ENCODE results near the gene MRPL12. TPM values are rescaled to one million over a fixed set of nuclear protein-coding genes. Genes with fewer than 3 reads are reported as not detected.

The MRPL12 gene
- total RNA-seq, 1 donor from 2014 or later = 24.5 TPM

DNA sequence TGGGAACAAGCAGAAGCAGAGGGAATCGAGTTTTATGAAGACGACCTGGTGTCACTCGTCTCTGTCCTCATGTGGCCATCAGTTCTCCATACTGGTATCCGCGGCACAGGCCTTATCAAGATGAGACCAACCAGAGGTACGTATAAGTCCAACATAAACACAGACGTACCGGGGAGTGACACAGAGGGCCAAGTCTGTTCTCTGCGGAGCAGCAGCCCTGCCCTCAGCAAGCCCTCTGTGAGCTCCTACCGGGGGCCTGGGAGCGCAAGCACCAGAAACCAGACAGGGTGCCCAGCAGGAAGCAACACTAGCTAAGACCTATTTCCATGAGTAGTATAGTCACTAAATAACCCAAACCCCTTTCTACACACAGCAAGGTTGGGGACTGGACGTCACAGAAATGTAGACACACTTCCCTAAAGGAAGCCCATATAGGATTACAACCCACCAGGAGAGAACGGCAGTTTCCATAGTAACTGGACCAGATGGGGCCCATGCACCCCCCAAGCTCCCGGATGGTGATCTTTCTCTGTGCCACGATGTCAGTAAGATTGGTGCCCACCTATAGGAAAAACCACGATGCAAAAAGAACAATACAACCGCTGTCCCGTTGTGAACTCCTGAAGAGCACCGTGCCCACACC, 20.5 kb upstream of the MRPL12 start:
- DNase-seq (ENCODE audit: low read depth, low spot score) = no peak

DNA sequence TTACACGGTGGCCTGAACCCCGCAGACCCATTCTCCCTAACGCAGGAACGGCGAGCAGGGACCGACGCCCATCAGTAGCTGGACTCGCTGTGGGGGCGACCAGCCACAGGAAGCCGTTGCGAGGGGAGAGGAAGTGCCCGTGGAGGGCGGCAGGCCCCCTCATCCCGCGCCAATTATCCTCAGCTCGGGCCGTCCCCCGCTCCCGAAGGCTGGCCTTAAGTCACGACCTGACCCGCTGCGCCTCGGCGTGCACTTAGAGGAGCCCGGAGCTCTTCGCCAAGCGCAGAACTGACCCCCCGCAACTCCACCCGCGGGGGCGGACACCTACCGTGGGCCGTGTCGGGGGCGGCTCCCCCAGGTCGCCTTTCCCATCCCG, 20.0 kb upstream of the MRPL12 start:
- no peak for DNase-seq (ENCODE audit: low read depth, low spot score)

DNA sequence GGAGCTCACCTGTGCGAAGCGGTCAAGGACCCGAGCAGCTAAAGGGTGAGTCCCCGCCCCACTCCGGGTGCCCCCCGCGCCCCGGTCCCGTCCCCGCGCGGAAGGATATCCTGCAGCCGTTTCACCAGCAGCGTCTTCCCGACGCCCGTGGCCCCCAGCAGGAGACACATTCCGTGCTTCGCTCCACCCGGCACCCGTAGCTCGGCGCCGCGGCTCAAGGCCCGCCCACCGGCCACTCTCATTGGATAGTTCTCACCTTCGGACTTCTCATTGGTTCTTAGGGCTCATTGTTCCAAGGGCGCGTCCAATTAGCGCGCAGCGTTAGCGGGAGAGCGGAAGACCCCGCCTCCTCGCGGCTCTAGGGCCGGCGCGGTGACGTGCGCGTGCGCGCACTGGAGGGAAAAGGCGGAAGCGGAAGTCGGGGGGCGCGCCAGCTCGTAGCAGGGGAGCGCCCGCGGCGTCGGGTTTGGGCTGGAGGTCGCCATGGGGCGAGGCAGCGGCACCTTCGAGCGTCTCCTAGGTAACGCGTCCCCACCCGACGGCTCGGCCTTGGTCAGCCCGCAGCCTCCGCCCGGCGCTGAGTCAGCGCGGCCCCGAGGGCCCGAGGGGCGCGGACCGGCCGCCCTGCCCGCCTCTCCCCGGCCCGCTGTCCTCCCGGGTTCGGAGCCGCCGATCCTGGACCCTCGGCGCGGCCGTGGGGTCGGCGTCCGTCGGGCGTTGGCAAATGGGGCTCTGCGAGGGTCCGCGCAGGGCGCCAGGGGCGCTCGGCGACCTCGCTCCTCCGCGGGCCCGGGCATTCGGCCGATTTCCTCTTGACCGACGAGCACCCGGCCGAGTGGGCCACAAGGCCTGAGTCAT, 19.4 kb upstream of the MRPL12 start, which contains the start of the genes ARL16 and HGS:
ARL16 (minus strand) TSS at position 214 of the 858 bp plus-strand sequence; CDS start at position 170, 44 bp downstream.
HGS (plus strand) TSS at position 428 of the 858 bp plus-strand sequence; CDS start at position 484, 56 bp downstream.
- DNase-seq (ENCODE audit: low read depth, low spot score) = peak; percentile 96

DNA sequence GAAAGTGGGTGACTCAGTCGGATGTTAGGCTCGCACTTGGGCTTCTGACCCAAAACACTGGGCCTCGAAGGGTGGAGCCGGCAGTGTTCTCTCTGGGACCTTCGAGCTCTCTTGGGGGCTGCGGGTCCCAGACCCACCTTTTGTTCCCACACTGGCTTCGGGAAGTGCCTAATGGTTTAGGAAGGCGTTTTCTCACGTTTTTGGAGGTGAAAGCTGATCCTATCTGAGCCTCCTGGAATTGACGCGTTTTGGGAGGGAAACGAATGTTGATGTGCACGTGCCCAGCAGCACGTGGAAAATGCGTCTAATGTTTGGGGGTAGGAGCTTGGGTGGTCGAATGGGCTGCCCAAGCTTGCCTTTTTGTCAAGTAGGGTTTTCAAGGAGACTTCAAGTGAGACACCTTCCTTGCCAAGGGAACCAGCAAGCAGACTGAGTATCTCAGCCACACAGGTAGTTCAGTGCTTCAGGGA, 18.7 kb upstream of the MRPL12 start:
- no peak for DNase-seq (ENCODE audit: low read depth, low spot score)

DNA sequence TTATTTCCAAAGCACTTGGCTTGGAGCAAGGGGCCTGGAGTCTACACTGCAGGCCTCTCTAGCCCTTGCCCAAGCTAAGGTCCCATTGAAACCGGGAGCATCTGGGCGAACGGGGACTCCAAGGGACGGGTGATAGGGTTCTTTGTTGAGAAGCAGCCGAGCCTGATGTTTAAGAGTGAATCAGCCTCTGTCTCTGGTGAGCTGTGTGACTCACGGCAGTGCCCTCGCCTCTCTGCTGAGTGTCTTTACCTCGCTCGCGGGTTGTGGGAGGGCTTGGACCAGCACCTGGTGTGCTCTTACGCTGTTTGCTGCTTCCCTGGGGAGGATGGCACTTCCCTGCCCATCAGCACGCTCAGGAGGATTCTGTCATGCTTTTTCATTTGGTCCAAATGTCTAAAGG, 18.1 kb upstream of the MRPL12 start:
- no peak for DNase-seq (ENCODE audit: low read depth, low spot score)

DNA sequence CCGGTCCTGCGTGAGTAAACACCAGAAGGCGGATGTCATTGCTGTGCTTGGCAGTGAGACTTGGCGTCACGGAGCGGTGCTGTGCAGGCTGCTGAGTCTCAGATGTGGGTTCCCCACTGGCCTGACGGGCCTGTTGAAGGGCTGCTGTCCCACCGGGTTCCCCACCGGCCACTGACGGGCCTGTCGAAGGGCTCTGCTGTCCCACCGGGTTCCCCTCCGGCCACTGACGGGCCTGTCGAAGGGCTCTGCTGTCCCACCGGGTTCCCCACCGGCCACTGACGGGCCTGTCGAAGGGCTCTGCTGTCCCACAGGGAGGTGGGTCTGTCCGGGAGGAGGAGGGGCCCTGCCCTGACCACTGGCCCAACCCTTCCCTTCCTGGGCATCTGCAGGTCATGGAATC, 16.6 kb upstream of the MRPL12 start:
- no peak for DNase-seq (ENCODE audit: low read depth, low spot score)

DNA sequence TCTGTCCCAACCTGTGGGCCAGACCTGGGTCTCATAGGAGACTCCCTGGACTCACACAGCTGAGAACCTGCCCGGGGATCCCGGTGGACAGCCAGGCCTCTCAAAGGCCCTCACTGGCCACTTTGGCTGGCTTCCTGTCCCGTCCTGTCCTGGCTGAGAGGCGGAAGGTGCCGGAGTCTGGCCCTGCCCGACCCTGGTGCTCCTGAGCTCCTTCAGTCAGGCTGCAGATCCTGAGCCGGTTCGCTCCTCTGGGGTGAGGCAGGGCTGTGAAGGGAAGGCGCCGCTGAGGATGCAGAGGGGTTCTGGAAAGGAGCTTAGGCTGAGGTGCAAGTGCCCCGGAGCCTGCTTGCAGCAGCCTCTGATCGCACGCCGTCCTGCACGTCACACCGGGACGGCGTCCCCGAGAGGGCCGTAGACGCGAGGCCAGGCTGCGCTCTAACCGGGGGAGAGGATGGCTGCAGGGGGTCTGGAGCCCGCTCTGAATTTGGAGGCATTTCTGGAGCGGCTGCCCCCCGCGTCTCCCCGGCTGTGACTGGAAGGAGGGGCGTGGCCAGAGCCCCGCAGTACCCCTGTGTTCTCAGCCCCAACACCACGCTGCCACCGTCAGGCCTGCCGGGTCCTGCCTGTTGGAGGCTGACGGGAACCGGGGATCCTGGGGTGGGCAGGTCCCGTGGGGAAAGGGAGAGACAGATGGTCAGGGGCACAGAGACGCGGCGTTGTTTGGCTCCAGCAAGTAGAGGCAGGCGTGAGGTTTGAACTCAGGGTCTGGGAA, 15.2 kb upstream of the MRPL12 start:
- no peak for DNase-seq (ENCODE audit: low read depth, low spot score)

DNA sequence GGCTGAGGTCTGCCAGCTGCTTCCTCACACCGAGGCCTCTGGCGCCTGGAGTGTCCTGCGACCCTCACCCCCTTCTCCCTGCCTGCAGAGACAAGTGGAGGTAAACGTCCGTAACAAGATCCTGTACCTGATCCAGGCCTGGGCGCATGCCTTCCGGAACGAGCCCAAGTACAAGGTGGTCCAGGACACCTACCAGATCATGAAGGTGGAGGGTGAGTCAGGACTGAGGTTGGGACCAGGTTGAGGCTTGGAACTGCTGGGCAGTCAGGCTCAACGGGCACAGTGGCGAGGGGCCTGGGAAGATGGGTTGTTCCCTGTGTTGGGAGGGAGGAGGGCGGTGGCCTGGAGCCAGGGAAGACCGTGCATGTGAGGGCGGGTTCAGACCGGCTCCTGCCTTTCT, 14.6 kb upstream of the MRPL12 start:
- no peak for DNase-seq (ENCODE audit: low read depth, low spot score)

DNA sequence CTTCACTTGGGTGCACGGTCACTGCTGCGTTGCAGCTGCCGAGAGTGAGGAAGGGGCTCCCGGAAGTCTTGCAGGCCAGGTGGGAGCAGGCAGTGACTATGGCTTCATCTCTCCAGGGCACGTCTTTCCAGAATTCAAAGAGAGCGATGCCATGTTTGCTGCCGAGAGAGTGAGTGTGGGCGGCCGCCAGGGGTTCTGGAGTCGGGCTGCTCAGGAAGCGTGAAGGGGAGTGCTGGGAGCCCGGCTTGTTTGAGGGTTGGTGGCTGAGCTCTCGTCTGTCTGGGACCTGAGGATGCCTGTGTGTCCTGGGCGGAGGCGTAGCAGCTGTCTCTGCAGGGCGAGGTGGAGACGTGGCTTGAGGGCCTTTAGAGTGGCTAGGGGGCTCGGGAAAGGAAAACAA, 13.1 kb upstream of the MRPL12 start:
- DNase-seq (ENCODE audit: low read depth, low spot score) = no peak

DNA sequence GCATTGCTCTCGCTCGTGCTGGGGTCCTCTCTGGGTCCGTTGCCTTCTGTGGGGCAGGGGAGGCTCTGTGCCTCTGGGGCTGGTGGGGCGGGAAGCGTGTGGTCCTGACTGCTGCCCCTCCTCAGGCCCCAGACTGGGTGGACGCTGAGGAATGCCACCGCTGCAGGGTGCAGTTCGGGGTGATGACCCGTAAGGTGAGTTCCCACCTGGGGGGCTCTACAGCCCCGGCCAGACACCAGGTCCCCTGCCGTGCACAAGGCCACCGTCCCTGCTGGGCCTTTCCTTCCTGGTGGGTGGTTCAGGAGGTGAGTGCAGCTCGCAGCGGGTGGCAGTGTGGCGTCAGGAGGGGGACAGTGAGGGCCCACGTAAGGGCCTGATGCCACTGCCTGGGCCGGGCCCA, 12.6 kb upstream of the MRPL12 start:
- DNase-seq (ENCODE audit: low read depth, low spot score) = no peak

DNA sequence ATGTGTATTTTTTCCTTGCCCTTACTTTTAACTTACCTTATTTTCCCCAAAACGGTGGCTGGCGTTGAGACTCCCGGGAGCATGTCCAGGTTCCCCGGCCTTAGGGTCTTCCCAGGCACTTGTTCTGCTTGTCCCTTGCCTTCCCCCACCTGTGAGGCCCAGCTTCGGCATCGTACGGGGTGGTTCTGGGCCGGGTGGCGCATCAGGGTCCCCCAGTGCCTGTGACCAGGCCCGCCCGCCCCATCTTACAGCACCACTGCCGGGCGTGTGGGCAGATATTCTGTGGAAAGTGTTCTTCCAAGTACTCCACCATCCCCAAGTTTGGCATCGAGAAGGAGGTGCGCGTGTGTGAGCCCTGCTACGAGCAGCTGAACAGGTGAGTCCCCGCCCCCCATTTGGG, 12.0 kb upstream of the MRPL12 start:
- no peak for DNase-seq (ENCODE audit: low read depth, low spot score)

DNA sequence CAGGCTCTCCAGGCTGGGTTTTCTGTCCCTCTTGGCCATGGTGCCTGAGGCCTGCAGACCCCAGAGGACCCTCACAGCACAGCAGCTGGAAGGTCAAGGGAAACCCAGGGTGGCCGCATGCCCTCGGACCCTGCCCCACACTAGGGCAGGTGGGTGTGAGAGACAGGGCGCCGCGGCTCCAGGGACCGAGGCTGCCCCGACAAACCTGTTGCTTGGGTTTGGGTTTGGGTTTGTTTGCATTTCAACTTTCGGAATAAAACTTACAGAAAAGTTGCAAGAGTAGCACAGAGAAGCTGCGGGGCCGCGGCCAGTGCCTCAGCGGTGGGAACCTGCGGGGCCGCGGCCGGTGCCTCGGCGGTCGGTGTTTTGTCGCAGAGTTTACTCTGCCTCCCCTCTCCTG, 11.6 kb upstream of the MRPL12 start:
- no peak for DNase-seq (ENCODE audit: low read depth, low spot score)

DNA sequence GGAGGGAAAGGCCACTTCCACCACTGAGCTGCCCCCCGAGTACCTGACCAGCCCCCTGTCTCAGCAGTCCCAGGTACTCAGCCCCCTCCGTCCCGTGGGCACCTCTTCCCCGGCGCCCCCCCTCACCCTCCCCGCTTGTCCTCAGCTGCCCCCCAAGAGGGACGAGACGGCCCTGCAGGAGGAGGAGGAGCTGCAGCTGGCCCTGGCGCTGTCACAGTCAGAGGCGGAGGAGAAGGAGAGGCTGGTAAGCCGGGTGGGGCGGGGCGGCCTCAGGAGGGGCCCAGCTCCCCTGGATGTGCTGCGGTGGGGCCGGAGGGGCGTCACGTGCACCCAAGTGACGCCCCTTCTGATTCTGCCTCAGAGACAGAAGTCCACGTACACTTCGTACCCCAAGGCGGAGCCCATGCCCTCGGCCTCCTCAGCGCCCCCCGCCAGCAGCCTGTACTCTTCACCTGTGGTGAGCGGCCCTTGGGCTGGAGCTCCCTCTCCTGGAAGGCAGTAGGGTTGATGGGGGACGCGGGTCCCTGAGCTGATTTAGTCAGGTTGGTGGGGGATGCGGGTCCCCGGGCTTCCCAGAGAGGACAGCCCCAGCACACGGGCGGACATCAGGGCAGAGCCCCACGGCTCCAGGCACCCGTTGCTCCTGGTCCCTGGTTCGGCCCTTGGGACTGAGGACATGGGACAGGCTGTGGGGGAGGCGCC, 9.5 kb upstream of the MRPL12 start:
- no peak for DNase-seq (ENCODE audit: low read depth, low spot score)

DNA sequence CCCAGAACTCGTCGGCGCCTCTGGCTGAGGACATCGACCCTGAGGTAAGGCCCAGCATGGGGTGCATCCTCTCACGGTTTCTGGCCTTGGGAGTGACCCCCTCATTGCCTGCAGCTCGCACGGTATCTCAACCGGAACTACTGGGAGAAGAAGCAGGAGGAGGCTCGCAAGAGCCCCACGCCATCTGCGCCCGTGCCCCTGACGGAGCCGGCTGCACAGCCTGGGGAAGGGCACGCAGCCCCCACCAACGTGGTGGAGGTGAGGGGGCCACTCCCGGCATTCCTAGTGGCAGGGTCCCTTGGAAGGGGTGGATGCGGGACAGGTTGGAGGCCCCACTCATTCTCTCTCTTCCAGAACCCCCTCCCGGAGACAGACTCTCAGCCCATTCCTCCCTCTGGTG, 8.4 kb upstream of the MRPL12 start:
- no peak for DNase-seq (ENCODE audit: low read depth, low spot score)

DNA sequence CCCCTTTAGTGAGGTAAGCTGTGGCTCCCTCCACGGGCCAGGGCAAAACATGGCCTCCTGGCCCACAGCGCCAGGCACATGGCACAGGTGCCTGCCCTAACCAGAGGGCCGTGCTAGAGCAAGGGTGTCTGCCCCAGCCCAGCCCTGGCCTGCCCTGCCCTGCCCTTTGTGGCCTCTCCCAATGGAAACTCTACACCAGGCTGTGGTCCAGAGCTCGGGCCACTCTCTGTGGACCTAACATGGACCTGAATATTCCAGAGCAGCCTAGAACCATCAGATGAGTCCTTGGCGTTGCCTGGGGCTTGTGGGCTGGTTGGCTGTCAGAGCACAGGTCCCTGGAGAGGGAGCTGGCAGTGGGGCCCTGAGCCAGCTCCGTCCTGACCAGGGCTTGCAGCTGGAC, 8.0 kb upstream of the MRPL12 start:
- no peak for DNase-seq (ENCODE audit: low read depth, low spot score)

DNA sequence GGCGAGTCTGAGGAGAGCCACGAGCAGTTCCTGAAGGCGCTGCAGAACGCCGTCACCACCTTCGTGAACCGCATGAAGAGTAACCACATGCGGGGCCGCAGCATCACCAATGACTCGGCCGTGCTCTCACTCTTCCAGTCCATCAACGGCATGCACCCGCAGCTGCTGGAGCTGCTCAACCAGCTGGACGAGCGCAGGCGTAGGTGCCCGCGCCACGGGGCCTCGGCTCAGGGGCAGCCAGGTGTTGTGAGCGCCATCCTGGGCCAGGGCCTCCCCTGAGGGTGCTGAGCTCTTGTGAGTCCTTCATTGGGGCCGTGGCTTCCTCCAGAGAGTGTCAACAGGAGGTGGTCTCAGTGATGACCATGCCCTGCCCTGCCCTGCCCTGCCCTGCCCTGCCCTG, 7.4 kb upstream of the MRPL12 start:
- no peak for DNase-seq (ENCODE audit: low read depth, low spot score)

DNA sequence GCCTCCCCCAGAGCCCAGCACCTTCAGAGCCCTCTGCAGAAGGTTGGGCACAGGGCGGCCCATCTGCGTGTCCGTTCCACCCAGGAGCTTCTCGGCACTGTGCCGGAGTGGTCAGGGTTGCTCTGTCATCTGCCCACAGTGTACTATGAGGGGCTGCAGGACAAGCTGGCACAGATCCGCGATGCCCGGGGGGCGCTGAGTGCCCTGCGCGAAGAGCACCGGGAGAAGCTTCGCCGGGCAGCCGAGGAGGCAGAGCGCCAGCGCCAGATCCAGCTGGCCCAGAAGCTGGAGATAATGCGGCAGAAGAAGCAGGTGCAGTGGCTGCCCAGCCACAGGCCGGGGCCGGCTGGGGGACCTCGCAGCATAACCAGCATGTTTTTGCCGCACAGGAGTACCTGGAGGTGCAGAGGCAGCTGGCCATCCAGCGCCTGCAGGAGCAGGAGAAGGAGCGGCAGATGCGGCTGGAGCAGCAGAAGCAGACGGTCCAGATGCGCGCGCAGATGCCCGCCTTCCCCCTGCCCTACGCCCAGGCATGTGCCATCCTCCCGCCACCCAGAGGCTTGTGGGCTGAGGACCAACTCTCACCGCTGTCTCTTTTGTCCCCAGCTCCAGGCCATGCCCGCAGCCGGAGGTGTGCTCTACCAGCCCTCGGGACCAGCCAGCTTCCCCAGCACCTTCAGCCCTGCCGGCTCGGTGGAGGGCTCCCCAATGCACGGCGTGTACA, 6.8 kb upstream of the MRPL12 start:
- DNase-seq (ENCODE audit: low read depth, low spot score) = no peak

DNA sequence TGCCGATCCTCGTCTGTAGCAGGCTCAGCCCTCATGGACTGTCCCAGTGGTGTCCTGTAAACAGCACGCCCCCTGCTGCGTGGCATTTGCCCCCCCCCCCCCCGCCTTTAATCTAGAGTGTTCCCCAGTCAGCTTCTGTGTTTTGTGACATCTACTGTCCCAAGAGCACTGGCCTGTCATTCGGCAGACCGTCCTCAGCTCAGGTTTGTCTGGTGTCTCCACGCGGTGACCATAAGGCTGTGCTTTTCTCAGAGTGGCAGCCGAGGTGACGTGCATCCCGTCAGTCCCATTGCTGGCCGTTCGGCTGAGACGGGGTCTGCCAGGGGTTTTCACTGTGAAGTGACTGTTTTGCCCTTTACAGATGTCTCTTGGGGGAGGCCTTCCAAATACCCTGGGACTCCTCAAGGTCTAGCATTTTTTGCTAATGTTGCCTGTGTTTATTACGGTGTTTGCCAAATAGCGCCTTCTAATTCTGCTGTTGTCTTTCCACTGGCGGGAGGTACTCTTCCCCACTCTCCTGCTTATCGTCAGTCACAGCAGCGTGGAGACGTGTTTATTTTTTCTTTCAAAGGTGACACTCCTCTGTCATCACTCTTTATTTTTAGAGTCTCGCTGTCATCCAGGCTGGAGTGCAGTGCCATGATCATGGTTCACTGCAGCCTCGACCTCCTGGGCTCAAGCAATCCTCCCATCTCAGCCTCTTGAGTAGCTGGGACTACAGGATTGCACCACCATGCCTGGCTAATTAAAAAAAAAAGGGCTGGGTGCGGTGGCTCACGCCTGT, 5.7 kb upstream of the MRPL12 start:
- DNase-seq (ENCODE audit: low read depth, low spot score) = no peak

DNA sequence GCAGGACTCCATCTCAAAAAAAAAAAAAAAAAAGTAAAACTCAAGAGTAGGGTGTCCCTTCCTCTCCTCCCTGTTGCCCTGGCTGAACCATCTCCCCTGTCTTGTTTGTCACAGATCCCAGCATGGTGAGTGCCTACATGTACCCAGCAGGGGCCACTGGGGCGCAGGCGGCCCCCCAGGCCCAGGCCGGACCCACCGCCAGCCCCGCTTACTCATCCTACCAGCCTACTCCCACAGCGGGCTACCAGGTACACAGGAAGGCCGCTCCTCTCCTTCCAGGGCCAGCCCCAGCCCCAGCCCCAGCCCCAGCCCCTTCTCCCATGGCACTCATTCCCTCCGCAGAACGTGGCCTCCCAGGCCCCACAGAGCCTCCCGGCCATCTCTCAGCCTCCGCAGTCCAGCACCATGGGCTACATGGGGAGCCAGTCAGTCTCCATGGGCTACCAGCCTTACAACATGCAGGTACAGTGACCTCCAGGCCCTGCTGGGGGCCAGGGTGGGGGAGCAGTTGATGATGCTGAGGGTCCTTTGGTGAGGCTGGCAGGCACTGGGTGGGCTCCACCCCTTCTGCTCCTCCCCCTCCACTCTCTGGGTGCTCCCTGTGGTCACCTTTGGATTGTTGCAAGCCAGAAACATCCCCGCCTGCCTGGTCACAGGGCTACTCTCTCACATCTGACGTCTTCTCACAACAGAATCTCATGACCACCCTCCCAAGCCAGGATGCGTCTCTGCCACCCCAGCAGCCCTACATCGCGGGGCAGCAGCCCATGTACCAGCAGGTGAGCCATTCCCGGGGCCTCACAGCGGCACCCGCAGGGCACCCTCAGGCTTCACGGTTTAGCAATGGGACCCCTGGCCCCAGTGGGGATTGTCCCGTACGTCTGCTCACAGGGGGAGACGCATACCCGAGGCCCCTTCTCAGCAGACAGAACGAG, 2.5 kb upstream of the MRPL12 start:
- no peak for DNase-seq (ENCODE audit: low read depth, low spot score)
